ENCODE data around the gene OPN5.

Gene OPN5

DNA sequence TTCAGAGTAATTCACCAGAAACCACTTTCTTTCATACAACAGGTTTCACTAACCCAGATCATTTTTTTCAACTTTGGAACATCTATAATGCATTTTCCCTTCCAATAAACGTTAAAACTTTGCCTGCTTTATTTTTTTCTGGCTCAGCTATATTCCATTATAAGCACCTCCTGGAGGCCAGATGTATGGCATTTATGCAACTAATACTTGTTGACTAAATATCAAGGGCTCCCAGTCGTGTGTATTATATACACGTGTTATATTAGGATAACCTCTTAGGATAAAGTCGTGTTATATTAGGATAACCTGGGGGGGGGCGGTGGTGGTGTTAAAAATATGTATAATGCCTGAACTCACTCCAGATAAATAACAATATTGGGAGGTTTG is 6.7 kb downstream of the OPN5 start:
- DNase-seq (ENCODE audit: low read depth in 2 of 2, low spot score in 1 of 2): no peak

DNA sequence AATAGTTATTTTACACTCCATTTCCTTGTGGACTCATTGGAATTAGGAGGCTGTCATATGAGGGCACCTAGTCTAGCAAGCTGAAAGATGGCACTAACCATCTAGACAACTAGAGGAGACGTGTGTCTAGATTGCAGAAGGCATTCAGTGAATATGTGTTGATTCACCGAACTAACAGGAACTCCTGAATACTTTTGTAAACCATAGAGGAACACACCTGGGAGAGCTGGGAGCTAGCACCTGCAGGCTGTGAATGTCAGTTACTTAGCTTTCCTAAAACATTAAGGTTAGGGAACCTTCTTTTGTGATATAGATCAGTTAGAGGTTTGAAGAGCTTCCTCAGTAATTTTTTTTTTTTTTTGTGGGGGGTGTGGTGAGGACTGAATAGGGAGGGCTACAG is 7.7 kb downstream of the OPN5 start:
- no peak for DNase-seq (ENCODE audit: low read depth in 2 of 2, low spot score in 1 of 2)

DNA sequence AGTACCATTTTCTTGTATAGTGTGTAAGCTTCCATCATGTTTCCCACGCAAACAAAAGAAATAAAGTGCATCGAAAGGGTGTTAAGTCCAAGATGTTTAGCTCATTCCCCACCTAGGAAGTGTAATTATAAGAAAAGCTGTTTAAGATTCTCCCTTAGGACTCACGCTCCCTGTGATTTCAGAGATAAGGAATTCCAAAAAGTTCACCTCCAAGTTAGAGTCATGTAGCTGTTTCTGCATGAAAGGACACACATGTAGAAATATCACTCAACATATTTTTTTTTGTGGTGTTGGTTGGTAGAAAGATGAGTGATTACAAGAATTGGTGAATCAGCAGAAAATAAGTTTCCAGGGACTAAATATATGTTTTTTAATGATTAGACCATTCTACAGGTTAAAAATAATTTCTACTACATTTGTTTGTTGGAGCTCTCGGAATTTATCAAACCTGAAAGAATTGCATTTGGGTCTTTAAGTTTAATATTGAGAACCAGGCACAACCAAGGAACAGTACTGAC is 10.4 kb downstream of the OPN5 start:
- DNase-seq (ENCODE audit: low read depth in 2 of 2, low spot score in 1 of 2): no peak

DNA sequence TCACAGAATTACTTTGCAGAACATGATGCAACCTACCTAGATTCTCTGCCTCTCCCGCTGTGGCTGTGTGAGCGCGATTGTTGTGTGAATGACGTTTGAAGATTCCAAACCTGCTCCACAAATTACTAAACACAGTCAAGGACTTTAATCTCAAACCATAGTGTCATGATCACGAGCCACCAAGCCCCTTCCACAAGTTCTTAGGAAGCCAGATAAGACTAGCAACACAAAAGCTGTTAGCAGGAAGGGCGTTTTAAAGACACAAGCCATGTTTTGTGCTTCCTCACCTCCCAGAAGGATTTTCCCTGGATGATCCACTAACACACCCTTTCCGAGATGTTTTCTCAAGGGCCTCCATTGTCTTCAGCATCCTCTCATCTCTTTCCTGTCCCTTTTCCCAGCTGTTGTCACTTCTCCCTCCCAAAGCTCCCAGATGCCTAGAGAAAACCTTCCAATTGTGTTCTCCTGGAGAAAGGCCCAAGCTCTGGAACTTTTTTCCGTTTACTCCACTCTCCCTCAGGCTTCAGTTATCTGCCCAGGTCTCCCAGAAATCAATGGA is 12.8 kb downstream of the OPN5 start:
- no peak for DNase-seq (ENCODE audit: low read depth in 2 of 2, low spot score in 1 of 2)

DNA sequence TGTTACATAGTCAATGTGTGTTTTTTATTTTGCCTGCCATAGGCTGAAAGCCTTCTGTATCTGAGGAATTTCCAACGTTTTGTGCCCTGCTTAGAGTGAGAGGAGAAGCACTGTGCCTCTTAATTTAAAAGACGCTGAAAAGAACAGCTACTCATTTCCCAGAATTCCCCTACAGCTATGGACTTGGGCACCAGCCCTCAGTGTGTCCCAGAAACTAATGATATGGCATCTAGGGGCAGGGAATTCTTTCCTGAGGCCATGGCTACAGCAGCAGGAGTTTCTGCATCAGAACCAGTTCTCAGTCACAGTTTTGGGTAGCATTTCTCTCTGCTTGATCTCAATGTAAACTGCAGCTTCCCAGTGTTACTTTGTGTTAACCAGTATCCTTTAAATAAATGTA is 20.2 kb downstream of the OPN5 start:
- DNase-seq (ENCODE audit: low read depth in 2 of 2, low spot score in 1 of 2): no peak

DNA sequence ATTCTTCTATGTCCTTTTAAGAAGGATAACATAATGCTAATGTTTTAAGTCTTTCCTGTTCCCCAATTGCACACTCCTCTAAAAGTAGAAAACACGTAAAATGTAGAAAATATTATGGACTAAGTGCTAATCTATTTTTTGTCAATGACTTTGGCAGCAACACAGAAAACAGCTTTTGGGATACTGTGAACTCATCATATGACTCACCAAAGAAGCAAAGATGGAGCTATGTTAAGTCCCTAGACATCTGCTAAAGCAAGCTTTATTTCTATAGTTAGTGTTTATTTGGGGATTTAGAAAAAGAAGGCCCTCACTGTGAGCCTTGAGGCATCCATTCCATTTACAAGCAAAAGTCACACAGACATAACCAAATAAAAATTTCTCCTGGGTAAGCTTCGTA is 23.0 kb downstream of the OPN5 start:
- no peak for DNase-seq (ENCODE audit: low read depth in 2 of 2, low spot score in 1 of 2)

DNA sequence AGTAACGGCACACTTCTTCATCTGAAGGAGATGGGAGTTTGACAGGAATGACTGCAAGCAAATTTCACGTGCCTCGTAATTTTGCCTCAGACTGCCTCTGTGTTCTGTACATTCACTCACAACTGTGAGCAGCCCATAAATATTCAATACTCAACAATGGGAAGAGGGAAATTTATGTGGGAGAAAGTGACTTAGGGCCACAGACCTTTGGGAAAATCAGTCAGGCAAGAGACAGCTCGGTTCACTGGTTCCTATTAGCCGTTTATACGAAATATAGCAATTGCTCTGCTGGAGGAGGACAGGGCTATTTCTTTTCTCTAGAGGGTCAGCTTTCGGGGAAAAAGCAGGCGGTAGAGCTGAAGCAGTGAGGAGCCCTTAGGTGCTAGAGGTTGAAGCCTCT is 28.0 kb downstream of the OPN5 start:
- no peak for DNase-seq (ENCODE audit: low read depth in 2 of 2, low spot score in 1 of 2)

DNA sequence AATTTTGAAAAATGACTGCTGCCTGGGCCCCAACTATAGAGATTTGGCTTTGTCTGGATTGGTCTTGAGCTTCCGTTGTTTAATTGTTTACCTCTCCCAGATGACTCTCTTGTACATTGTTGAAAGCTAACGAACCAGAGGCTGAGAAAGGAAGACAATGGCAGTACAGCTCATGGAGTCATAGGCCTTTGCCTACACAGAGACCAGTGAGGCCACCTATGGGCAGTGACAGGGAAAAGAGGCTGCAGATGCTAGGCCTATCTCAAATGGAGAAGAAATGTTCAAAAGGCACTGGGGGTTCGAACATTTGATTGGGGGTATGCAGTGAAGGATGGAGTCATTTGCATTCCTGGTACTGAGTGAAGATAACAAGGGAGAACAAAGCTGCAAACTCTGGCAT is 29.1 kb downstream of the OPN5 start:
- no peak for DNase-seq (ENCODE audit: low read depth in 2 of 2, low spot score in 1 of 2)

DNA sequence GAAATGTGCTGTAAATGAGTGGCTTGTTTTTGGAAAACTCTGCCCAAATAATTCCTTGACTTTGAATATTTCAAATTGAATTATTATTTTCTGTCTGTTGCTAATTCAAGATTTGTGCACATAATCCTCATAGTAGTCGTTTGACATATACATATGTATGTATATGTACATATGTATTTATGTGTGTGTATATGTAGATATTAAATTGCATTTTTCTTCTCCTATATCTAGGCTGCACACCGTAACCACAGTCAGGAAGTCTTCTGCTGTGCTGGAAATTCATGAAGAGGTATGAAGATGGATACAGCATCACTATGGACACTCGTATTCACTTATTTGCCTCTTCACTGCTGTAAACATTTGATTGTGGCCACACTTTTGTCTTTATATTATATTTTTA is 29.6 kb downstream of the OPN5 start:
- DNase-seq (ENCODE audit: low read depth in 2 of 2, low spot score in 1 of 2): no peak

DNA sequence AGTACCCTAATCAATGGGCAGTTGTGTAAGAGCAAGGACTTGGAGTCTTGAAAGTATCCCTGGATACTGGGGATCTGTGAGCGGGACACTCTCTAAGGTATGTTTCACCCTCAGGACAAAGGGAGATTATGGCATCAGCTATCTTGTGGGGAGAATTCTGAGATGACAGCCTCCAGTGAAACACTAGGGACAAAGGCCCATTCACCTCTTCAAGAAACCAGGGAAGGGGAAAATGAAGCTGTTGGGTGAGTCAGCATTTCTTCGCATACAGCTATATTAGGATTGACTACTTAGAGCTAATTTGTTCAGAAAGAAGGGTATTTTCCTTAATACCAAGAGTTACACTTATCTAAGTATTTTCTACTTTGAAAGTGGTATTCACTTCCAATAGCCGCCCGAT is 35.9 kb downstream of the OPN5 start:
- DNase-seq (ENCODE audit: low read depth in 2 of 2, low spot score in 1 of 2): no peak

DNA sequence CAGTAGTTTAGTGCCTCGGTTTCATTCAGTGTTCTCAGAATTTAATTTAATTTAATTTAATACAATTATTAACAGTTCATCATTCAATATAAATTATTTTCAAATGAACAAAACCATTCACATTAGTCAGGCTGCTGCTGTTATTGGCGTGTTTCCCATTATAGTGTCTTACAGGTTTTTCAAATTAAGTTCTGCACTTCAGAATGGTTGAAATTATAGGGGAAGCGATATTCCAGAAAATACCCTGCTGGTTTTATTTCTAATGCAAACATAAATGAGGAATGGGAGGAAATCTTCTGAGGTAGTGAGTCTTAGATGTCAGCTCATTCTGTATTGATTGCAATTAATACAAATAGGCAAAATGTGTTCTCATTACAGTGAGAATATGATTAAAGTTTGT is 37.6 kb downstream of the OPN5 start:
- DNase-seq (ENCODE audit: low read depth in 2 of 2, low spot score in 1 of 2): no peak

DNA sequence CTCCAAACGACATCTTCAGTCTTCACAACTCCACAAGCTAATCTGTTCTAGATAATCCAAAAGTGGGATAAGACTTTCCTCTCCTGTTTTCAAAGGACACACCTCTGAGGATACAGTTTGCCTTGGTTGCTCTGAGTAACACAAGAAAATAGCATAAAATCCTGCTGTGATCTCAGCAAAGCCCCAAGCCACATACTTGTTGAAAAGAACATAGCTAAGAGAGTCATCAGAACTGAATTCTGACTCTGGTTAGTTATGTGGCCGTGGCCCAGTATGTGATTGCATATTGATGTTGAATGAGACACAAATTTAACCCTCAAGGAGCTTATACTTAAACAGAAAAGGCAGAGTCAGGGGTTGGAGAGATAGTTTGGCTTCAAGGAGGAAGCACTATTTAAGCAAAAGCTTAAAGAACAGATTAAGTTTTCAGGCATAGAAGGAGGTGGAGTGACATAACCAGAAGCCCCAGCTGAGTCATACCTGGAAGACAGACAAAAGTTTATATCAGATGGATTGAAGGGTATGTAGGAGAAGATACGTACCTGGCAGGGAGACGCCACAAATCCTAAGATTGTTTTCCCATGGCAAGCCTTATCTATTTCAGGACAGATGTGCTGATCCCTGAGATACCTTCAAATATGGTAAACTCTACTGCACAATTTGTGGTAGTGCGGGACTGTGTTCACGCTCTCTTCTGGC is 41.2 kb downstream of the OPN5 start:
- DNase-seq (ENCODE audit: low read depth in 2 of 2, low spot score in 1 of 2): no peak

DNA sequence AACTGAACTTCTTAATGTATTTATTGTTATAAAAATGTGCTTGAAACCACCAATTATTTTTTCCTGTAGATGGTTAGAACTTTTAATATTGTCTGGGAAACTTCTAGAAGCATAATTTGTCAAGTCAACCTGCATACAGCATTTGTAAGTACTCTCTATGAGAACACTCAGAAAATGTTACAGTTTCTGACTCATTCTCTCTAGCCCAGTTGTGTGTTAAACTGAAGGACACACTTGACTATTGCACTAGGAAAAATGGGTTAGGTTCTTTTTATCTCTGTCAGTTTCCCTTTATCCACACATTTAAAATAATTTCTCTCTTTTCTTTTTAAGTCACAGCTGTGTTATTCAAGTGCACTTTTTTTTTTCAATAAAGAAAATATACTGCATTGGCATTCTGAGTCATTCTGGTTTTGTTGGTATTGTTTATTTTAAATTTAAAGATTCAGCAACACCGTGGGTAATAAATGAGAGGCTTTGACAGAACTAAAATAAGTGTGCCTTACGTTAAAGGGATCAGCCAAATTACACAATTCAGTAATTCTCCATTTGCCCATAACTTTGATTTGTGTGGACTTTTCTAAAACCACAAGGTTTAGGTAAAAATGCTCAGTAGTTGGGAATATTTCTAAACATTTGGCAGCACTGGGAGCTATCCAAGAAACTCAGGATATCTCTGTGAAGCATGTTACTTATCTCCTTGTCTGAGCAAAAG is 50.7 kb downstream of the OPN5 start:
- no peak for DNase-seq (ENCODE audit: low read depth in 2 of 2, low spot score in 1 of 2)

DNA sequence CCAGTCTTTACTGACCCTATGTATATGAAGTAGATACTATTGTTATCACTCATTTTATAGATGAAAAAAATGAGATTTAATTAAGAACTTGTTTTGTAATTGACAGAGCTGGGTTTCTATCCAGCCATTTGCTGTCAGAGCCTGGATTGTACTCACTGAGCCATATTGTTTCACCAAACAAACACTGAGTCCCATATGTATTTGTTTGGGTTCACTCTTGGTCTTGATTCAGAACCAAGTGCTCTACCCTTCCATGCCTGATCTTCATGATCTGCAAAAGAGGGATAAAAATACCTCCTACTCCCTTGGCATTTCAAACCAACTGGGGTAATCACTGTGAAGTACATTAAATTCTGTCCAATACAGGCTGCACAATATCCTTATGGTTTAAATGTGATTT is 52.4 kb downstream of the OPN5 start:
- DNase-seq (ENCODE audit: low read depth in 2 of 2, low spot score in 1 of 2): no peak

DNA sequence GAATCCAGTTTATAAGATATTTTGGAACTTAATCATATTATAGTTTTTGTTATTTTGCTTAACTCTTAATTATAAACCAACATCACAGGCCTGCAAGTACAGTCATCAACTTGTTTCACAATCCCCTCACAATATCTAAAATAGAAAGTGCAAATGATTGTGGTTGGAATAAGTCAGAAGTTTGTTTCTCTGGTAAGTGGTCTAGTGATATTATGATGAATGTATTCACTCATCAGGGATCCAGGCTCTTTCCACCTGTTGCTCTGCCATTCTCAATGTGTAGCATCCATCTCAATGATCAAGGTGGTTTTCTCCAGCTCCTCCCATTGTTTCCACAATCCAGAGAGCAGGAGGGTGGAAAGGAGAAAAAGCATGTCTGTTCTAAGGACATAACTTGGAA is 54.2 kb downstream of the OPN5 start:
- no peak for DNase-seq (ENCODE audit: low read depth in 2 of 2, low spot score in 1 of 2)

DNA sequence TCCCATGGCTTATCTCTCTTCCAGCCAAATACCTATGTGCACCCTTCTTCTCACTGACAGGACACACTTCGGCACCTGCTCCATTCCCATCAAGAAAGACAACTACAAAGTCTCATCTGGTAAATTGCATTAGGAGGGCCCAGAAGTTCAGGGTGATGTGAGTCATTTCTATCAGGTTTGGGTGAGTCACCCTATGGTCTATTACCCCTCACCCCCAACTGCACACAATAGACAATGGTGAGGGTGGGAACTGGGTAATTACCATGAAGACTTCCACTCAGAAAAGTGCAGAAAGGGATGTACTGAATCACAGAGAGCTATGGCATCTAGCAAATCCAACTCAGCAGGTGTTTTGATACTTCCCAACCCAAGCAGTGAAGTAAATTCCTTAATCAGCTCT is 54.8 kb downstream of the OPN5 start:
- DNase-seq (ENCODE audit: low read depth in 2 of 2, low spot score in 1 of 2): no peak

DNA sequence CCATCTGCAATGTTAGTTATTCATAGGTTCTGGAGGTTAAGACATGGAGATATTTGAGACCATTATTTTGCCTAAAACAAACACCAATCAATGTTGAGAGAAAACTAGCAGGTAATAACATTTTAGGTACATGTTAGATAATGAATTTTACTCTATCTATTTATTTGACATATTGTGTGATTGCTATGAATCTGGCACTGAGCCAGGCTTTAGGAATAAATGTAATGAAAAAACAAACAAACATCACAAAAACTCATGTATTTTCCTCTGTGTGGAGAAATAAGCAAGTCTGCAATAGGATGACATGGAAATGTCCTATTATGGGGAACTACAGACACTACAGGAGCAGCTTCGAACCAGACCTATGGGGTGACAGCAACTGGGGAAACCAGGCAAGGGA is 57.8 kb downstream of the OPN5 start:
- no peak for DNase-seq (ENCODE audit: low read depth in 2 of 2, low spot score in 1 of 2)

DNA sequence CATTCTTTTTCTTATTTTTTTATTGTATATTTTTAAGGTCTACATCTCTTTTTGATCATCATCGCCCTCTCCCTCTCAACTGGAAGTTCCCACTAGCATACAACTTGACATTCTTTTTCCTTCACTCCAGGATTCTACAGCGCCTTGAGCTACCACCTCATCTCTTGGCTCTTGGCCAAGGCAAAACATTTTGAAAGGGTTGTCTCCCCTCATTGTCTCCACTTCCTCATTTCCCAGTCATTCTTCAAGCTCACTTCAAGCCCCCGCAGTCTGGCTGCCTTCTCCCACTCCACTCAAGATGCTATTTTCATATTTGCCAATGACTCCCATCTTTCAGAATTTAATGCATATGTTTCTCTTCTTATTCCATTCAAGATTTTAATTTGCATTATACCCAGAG is 63.0 kb downstream of the OPN5 start:
- no peak for DNase-seq (ENCODE audit: low read depth in 2 of 2, low spot score in 1 of 2)

DNA sequence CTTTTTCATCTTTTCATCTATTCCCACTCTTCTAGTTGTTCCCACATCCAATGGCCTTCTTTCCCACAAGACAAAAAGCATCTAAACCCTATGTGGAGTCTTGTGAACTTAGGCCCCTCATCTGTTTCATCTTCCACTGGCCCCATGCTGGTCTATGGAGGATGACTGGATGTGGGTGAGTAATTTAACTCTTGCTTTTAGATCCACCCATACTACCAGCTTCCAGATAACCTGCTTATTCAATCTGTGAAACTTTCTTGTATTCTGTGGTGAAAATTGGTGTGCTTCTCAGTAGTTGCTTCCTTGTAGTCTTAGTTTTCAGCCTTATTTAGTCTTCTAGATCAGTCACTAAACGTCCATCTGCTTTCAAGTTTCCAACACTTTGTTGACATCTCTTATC is 64.9 kb downstream of the OPN5 start:
- no peak for DNase-seq (ENCODE audit: low read depth in 2 of 2, low spot score in 1 of 2)

DNA sequence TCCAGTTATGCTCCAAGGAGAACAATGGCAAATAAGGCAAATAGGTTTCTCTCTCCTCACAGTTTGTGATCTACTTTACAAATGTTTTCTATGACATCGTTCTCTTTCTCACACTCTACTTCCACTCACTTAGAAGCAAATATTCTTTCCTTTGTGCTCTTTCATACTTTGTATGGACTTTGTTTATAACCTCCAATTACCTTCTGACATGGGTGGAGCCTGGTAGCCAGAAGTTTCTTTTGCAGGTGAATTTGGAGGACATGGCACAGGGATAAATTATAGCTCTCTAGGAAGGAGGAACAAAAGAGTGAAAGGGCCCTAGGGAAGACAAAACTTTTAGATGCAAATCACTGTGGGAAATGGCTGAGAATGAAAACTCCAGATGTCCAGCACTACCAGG is 69.3 kb downstream of the OPN5 start:
- DNase-seq (ENCODE audit: low read depth in 2 of 2, low spot score in 1 of 2): no peak

DNA sequence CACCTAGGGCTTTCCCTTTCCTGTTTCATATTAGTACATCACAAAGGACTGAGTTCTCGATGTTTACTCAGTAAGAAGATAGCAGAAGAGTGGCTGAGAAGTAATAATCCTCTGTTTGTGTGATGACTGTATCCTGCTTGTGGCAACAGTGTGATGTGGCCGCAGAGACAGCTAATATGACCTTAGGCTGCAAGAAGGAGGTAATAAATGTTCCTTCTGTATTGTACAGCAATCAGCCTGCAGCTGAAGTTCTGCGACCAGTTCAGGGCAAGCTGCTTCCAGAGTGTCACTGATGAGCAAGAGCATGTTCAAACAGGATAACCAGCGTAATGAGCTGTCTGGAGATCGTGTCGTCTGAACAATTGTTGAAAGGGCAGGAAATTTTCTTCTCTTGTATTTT is 70.9 kb downstream of the OPN5 start:
- no peak for DNase-seq (ENCODE audit: low read depth in 2 of 2, low spot score in 1 of 2)

DNA sequence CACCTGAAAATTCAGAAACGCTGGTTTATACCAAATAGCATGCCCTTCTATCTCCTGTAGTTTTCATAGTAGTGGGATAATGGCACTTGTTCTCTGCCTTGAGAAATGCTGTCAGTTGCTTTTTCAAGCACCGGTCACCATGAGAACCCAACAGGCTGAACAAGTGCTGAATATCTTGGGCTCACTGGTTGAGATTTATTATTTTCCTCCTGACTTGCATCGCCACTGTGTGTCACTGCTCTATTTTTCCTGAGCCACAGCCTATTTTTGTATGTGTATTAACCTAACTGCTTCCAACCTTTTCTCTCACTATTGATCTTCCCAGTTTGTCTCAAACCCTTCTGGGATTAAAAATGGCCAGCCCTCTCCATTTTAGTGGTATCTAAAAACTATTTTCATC is 71.9 kb downstream of the OPN5 start:
- no peak for DNase-seq (ENCODE audit: low read depth in 2 of 2, low spot score in 1 of 2)

DNA sequence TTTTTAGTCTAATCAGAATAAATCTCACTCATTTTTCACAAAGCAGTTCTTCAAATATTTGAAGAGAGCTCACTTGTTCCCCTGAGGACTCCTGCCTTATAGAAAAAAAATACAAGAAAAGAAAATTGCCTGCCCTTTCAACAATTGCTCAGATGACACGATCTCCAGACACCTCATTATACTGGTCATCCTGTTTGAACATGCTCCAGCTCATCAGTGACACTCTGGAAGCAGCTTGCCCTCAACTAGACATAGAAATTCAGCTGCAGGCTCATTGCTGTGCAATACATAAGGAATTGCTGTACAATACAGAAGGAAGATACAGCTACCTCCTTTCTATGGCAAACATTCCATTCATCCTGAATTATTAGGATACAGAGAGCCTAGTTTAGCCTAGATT is 73.1 kb downstream of the OPN5 start:
- no peak for DNase-seq (ENCODE audit: low read depth in 2 of 2, low spot score in 1 of 2)

Measured in stimulated activated CD8-positive, alpha-beta memory T cell treated with anti-CD3 and anti-CD28 coated beads, Interleukin-4, amount 100 ng/mL, for 4 hours (primary cell).